ENCODE results near the gene FBXO15. TPM values are rescaled to one million over a fixed set of nuclear protein-coding genes. Genes with fewer than 3 reads are reported as not detected.

Gene FBXO15
- total RNA-seq, 4 donors from 2014 or later = 0.60 to 0.80 TPM; not detected in 2

GRCh38 chr18:74069178-74070050 is 78.2 kb downstream of the FBXO15 start:
- Histone ChIP-seq H3K4me1 (no peaks in the 10 kb centered on the region), H3K9me3 (no peaks in the 10 kb centered on the region), H3K27me3 (peaks cover 3% of the 10 kb centered on the region), H3K27ac (no peak overlapping the region), H3K4me3 (no peak overlapping the region), H3K36me3 (no peaks in the 10 kb centered on the region)
- WGBS = 78% methylated on average over 13 of the region's 13 CpGs
- TF ChIP-seq EP300 (IDR thresholded peaks at IDR 0.05) = no peak
- TF ChIP-seq CTCF (IDR thresholded peaks at IDR 0.05) = no peak
- TF ChIP-seq POLR2A (IDR thresholded peaks at IDR 0.05) = no peak
- TF ChIP-seq POLR2AphosphoS5 (IDR thresholded peaks at IDR 0.05) = no peak
- DNase-seq (ENCODE audit: low spot score in 2 of 2) = no peak

DNA sequence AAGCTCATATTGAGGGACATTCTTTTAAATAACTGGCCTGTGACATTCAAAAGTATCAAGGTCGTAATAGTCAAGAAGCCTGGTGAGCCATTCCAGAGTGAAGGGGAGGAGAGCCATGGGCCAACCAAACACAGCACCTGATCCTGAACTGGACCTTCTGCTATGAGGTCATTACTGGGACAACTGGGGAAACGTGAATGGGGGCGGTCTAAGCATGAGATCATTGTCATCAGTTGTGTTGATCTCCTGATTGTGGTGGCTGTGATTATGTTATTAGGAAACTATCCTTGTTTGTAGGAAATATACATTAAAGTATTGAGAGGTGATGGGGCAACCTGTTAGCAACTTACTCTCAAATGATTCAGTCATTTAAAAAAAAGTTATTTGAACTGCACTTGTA is 79.3 kb downstream of the FBXO15 start:
- Histone ChIP-seq H3K9me3 (no peaks in the 10 kb centered on the region), H3K27ac (no peak overlapping the region), H3K27me3 (peaks cover 3% of the 10 kb centered on the region), H3K4me1 (no peaks in the 10 kb centered on the region), H3K4me3 (no peak overlapping the region), H3K36me3 (no peaks in the 10 kb centered on the region)
- DNase-seq (ENCODE audit: low spot score in 2 of 2) = no peak
- 82% methylated on average over 3 of the region's 3 CpGs for WGBS
- no peak for TF ChIP-seq CTCF (IDR thresholded peaks at IDR 0.05)
- TF ChIP-seq EP300 (IDR thresholded peaks at IDR 0.05) = no peak
- TF ChIP-seq POLR2AphosphoS5 (IDR thresholded peaks at IDR 0.05) = no peak
- TF ChIP-seq POLR2A (IDR thresholded peaks at IDR 0.05) = no peak

GRCh38 chr18:74066018-74066417 is 81.6 kb downstream of the FBXO15 start:
- Histone ChIP-seq H3K9me3 (no peaks in the 10 kb centered on the region), H3K4me1 (no peaks in the 10 kb centered on the region), H3K36me3 (no peaks in the 10 kb centered on the region), H3K27me3 (peaks cover 3% of the 10 kb centered on the region), H3K27ac (no peak overlapping the region), H3K4me3 (no peak overlapping the region)
- WGBS = 76% methylated on average over 7 of the region's 7 CpGs
- DNase-seq (ENCODE audit: low spot score in 2 of 2) = no peak
- TF ChIP-seq CTCF (IDR thresholded peaks at IDR 0.05) (no peak), POLR2A (IDR thresholded peaks at IDR 0.05) (no peak), POLR2AphosphoS5 (IDR thresholded peaks at IDR 0.05) (no peak), EP300 (IDR thresholded peaks at IDR 0.05) (no peak)

DNA sequence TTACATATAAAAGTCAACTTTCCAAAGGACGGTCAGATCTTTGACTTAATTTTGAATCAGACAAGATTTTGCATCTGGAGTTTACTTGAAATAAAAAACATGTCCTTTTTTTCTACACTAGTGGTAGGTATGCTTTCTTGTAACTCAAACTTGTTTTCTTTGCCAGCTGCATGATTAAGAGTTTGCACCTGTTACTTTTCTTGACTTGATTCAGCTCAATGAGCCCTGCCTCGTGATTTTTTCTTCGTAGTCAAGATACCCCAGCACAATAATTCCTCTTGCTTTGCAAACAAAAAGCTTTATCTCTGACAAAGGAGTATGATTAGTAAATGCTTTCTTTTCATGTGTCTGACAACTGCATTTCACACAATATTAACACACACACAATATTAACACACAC is 82.3 kb downstream of the FBXO15 start:
- no peak overlapping the region for H3K4me3 ChIP-seq
- TF ChIP-seq CTCF (IDR thresholded peaks at IDR 0.05) (no peak), POLR2AphosphoS5 (IDR thresholded peaks at IDR 0.05) (no peak), POLR2A (IDR thresholded peaks at IDR 0.05) (no peak), EP300 (IDR thresholded peaks at IDR 0.05) (no peak)
- no peaks in the 10 kb centered on the region for H3K9me3 ChIP-seq
- H3K4me1 ChIP-seq = no peaks in the 10 kb centered on the region
- peaks cover 3% of the 10 kb centered on the region for H3K27me3 ChIP-seq
- WGBS = 82% methylated on average over 3 of the region's 3 CpGs
- no peak for DNase-seq (ENCODE audit: low spot score in 2 of 2)
- H3K36me3 ChIP-seq = no peaks in the 10 kb centered on the region
- H3K27ac ChIP-seq = no peak overlapping the region

DNA sequence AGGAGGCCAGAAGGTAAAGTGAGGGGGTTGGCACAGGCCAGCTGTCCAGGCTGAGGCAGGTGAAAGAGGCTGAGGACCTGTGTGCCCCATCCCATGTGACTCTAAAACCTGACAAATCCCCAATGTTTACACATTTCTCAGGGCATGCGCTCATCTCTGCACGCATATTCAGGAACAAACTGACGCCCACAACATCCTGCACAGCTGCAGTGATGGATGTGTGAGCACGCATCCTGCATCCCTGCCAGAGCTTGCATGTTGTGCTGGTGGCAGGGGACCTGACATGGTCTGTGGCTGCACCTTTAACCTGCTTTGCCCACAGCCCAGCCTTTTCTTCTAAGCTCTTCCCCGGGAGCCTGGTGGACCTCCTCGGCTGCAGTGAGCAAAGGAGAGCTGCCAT is 83.1 kb downstream of the FBXO15 start:
- Histone ChIP-seq H3K4me3 (no peak overlapping the region), H3K4me1 (no peaks in the 10 kb centered on the region), H3K9me3 (no peaks in the 10 kb centered on the region), H3K27ac (no peak overlapping the region), H3K27me3 (peaks cover 3% of the 10 kb centered on the region), H3K36me3 (no peaks in the 10 kb centered on the region)
- no peak for TF ChIP-seq POLR2A (IDR thresholded peaks at IDR 0.05)
- TF ChIP-seq EP300 (IDR thresholded peaks at IDR 0.05) = no peak
- TF ChIP-seq POLR2AphosphoS5 (IDR thresholded peaks at IDR 0.05) = no peak
- TF ChIP-seq CTCF (IDR thresholded peaks at IDR 0.05) = no peak
- WGBS = 65% methylated on average over 6 of the region's 6 CpGs
- no peak for DNase-seq (ENCODE audit: low spot score in 2 of 2)
